Renal cortex interstitium (tissue), 11 donors: ENCODE data around the gene NFIC. TPM values are rescaled to one million over a fixed set of nuclear protein-coding genes. Genes with fewer than 3 reads are reported as not detected.
A peak's percentile ranks its signal among the peaks of the same experiment; 100 is the strongest.
"Not testable (repeated sequence)": the region's sequence is repeated elsewhere in the genome, so short reads cannot be mapped to it uniquely, and the experiment has no call there.

ENCODE experiments used
- DNase-seq, 11 donors: peaks; one replicate each; pipeline ENCODE4 v3.0.0-alpha.2; 2013; ENCODE audit warnings: low read depth in 9 of 11, low spot score in 4 of 11; ENCODE audit errors: extremely low read depth in 1 of 11
- polyA plus RNA-seq, 3 donors: library from polyadenylated mRNA; unstranded; fragments of 120-200 nt; gene quantifications; one replicate each; pipeline ENCODE4 v1.2.1, GENCODE V29; 2013; ENCODE audit not compliant: insufficient read length in 3 of 3

The NFIC gene
- polyA plus RNA-seq, 3 donors: 19.6 to 30.0 (median 28.3) TPM

DNA sequence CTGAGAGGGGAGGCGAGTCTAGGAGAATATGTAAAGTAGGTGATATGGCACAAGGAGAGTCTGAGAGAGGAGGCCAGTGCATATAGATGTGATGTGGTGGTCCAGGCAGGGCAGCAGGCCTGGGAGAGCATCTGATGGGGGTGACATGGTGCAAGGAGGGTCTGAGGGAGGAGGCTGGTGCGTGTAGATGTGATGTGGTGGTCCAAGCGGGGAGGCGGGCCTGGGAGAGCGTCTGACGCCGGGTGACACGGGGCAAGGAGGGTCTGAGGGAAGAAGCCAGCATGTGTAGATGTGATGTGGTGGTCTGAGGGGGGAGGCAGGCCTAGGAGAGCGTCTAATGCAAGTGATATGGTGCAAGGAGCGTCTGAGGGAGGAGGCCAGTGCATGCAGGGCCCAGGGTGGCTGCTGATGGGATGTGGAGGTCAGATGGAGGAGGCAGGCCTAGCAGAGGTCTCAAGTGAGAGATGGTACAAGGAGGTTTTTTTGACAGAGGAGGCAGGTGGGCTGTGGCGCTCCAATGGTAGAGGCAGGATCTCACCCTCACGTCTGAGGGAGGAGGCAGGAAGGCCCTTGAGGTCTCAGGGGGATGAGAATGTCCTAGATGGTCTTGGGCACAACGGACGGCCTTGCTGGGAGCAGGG lies 16.2 kb downstream of the NFIC start:
- DNase-seq: no peak

DNA sequence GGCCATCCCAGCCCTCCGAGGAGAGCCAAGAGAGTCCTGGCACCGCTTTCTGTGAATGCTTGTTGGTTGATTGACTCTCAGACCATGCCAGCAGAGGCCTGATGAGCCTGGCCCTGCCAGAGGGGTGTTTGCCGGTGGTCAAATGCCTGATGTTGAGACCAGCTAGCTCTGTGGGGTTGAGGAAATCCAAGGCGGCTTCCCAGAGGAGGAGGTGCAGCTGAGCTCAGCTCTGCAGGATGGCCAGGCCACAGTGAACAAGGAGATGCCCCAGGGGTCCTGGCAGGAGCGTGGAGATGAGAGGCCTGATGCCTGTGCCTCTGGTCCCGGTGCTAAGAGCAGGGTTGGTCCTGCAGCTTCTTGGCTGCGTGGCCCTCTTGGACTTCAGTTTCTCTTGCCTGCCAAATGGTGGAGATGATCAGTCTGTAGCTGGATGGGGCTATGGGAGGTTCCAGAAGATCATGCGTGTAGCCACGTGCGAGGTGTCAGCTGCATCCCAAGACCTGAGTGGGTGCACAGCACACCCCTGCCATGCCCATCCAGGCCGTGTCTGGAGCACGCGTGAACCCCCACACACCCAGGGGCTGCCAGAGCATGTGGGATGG lies 16.8 kb downstream of the NFIC start:
- no peak for DNase-seq

DNA sequence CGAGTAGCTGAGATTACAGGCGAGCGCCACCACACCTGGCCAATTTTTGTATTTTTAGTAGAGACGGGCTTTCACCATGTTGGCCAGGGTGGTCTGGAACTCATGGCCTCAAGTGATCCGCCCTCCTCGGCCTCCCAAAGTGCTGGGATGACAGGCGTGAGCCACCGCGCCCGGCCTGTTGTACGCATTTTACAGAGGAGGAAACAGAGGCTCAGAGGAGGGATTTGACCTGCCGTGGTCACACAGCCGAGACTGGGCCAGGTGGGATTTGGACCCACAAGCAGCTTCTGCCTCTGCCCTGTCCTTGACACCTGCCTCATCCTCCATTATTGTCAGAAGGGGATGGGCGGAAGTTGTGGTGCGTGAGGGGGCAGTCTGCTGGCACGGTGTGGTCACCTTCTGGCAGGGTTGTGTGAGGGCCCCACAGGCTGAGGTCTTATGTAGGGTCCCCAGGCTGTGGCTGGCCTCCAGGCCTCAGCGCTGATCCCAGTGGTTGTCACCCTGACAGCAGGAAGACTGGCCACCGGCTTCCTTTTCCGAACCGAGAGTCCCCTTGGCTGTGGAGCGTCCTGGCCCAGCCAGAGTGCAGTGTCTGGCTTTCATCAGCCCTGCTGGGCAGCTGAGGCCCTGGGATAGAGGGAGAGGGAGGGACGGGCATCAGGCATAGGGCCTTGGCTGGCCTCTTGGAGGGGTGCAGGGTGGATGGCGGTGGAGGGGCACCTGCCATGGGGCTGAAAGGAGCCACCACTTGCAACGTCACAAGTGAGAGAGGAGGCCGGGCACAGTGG lies 20.3 kb downstream of the NFIC start:
- DNase-seq: no peak

DNA sequence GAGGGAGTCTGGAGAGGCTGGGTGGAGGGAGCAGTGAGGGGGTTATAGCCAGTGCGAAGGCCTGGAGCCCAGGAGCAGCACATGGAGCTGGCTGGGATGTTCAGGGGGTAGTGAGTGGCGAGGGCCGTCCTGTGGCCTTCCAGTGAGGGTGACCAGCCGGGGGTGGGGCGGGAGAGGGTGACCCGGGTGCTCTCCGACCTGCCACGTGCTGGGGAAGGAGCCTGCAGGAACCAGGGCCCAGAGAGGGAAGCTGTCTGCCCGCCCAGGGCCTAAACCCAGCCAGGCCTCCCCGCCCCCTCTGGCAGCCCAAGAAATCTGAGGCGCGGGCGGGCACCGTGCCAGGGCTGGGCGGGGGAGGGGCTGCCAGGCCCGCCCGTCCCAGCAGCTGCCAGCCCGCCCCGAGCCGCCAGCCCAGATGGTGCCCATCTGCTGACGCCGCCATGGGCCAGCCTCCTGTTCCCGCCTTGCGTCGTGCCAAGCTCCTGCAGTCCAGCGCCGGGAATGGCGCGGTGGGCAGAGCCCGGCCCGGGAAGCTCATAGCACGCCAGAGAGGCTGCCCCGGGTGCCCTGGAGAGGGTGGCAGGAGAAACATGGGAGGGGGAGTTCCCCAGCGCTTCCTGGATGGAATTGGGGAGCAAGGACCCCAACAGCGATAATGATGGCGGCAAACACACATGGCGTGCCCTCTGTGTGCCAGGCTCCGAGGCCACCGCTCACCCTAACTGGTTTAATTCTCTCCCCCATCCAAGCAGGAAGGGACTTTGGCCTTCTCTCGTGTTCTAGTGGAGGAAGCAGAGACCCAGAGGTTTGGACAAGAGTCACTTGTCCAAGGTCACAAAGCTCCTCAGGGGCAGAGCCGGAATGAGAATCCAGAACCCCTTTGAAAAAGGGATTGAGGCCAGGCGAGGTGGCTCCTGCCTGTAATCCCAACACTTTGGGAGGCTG lies 21.5 kb downstream of the NFIC start:
- peak in 1 of 11 donors; percentile 51 for DNase-seq

DNA sequence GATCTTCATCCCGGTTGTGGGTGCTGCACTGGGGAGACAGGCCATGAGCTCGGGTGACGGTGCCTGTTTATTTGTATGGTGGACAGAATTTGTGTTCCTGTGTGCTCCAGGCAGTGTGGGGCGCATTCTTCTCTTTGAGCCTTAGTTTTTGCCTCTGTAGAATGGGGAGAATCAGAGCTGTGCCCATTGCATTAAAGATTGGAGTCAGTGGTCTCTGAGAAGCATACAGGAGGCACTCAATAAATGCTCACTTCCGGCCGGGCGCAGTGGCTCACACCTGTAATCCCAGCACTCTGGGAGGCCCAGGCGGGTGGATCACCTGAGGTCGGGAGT lies 23.0 kb downstream of the NFIC start:
- no peak for DNase-seq

DNA sequence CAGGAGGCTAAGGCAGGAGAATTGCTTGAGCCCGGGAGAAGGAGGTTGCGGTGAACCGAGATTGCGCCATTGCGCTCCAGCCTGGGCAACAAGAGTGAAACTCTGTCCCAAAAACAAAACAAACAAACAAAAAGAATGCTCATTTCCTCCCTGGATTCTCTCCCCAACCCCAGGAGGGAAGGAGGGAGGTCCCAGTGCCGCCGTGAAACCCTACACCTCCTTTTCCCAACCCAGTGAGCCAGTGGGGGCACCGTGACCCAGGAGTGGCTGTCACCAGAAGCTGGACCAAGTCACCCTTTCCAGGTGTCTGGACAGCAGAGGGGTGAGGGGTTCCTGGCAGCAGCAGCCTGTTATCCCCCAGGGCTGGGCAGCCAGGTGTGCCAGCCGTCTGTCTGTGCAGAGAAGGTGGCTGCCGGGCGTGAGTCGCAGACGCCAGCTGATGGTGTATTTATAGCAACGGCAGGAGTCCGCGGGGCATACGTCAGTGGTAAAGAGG lies 23.5 kb downstream of the NFIC start:
- DNase-seq: no peak

DNA sequence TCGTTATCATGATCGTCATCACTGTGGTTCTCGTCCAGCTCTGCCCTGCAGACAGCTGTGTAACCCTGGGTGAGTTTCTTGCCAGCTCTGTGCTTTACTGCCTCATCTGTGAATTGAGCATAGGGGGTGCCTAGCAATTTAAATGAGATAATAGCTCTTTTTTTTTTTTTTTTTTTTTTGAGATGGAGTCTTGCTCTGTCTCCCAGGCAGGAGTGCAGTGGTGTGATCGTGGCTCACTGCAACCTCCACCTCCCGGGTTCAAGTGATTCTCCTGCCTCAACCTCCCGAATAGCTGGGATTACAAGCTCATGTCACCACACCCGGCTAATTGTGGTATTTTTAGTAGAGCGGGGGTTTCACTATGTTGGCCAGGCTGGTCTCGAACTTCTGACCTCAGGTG lies 25.5 kb downstream of the NFIC start:
- not testable (repeated sequence) for DNase-seq

DNA sequence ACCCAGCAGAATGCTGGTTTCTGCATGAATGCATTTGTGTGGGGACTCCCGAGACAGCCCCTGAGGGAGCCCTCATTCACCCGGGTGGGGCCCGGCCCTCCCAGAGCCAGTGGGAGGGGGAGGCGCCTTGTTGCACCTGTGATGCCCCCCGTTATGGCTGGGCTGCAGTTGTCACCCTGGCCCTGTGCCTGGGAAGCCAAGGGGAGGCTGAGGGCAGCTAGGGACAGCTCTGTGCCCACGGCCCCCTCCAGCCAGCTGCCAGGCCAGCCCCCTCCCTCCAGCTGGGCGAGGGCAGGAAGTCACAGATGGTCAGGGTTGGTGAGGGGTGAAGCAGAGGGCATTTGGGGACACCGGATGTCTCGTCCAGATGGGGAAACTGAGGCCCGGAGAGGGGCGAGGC lies 26.1 kb downstream of the NFIC start:
- DNase-seq: no peak

DNA sequence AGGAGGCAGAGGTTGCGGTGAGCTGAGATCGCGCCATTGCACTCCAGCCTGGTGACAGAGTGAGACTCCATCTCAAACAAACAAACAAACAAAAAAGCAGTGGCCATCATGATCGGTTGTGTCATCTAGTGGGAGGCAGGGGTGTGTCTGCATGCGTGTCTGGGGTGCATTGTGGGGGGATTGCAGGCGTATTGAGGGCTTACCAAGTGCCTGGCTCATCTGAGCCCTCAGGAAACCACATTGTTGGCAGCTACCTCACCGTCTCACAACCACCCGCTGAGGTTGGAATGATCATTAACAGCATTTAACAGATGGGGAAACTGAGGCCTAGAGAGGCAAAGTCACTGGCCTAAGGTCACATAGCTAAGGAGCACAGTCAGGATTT lies 30.5 kb downstream of the NFIC start:
- no peak for DNase-seq

DNA sequence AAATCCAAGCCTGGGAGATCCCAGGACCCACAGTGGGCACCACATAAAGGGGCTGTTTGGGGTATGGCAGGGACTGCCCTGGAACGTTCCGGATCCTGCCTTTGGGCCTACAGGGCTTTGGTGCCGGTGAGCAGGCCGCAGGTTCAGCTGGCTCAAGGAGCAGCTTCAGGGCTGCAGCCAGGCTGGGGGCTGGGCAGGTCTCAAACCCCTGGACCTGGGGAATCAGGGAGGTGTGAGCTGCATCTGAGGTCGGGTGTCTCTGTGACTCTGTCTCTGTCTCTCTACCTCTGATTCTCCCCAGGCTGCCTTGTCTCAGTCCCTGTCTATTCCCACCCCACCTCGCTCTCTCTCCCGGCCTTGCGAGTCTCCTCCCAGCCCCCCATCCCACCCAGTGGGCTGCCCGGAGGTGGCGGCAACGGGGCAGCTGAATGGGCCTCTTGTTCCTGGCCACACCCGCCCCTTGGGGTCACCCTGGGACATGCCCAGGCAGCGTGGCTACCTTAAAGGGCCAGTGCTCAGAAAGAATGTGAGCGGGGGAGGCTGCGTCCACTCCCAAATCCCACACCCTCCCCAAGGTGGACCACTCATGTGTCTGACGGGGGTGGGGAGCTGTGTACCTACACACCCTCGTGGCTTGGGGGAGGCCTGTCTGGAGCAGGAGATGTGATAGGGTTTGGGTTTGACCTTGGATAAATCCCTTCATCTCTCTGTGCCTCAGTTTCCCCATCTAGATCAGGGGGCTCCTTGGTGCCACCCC lies 31.1 kb downstream of the NFIC start:
- no peak for DNase-seq

DNA sequence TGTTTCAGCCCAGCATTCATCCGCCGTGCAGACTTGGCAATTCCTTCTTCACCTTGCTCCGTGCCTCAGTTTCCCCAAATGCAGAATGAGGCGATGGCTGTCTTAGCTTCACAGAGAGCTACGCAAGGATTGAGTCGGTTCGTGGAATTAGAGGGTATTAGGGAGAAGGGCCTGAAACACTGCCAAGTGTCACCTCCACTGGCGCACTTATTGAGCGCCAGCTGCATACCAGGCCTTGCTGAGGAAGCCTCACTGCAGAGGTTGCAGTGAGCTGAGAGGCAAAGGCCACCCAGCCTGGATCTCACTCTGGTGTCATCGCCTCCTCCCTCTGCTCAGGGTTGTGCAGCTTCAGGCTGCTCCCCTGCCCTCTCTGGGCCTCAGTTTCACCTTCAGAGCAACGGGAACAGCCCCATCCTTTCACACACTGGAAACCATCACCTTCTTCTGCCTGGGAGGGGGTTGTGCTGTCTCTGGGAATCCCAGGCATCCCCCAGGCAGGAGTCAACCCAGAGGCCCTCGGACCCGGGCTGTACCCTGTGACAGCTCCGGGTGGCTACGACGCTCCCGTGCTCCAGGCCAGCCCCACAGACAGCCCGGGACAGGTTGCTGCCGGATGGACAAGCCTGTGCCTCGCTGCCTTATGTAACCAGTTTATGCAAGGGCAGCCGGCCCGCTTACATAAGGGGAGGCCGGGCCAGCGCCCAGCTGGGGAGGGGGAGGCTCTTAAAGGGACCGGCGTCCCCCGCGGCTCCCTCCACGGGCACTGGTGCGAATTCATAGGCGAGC lies 31.9 kb downstream of the NFIC start:
- no peak for DNase-seq

DNA sequence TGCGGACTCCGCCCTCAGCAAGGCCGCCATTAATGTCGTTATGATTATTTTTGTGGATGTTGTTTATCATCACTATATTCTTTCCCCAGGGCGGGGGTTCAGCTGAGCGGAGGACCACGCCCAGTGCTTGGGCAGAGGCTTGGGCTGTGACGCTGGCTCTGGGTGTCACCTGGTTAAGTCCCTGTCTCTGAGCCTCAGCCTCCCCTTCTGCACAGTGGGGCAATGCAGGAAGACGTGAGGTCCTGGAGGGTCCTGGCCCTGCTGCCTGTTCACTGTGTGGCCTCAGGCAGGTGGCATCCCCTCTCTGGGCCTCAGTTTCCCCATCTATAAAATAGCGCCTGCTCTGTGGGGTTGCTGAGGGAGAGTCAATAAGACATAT lies 32.5 kb downstream of the NFIC start:
- DNase-seq: no peak

DNA sequence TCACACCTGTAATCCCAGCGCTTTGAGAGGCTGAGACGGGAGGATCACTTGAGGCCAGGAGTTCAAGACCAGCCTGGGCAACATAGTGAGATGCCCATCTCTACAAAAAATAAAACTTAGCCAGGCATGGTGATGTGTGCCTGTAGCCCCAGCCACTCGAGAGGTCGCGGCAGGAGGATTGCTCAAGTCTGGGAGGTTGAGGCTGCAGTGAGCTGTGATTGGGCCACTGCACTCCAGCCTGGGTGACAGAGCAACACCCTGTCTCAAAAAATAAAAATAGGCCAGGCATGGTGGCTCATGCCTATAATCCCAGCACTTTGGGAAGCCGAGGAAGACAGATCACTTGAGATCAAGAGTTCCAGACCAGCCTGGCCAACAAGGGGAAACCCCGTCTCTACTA lies 32.9 kb downstream of the NFIC start:
- not testable (repeated sequence) for DNase-seq

DNA sequence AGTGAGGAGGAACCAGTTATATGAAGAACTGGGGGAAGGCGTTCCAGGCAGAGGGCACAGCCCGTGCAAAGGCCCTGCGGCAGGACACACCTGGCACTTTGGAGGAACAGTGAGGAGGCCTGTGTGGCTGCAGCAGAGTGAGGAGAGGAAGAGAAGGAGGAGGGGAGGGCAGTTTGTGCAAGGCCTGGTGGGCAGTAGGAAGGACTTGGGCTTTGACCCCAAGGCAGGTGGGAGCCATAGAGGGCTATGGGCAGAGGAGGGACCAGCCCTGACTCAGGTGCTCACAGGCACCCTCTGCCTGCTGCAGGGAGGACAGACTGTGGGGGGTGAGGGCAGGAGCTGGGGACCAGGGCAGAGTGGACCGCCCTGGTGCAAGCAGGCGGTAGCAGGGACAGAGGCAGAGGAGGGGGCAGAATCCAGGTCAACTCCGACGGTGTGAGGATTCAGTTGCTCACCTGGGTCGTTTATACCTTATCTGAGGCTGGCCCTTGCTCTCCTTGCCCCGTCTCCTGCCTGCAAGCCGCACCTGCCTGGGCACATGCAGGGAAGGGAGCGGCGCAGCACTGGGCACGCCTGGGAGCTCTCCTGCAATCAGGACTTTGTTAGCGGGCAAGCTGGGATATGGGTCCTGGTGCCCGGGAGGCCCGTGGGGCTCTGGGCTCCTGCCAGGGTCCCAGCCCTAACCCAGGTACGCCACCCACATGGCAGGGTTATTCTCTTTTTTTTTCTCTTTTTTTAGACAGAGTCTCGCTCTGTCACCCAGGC lies 34.8 kb downstream of the NFIC start:
- no peak for DNase-seq

DNA sequence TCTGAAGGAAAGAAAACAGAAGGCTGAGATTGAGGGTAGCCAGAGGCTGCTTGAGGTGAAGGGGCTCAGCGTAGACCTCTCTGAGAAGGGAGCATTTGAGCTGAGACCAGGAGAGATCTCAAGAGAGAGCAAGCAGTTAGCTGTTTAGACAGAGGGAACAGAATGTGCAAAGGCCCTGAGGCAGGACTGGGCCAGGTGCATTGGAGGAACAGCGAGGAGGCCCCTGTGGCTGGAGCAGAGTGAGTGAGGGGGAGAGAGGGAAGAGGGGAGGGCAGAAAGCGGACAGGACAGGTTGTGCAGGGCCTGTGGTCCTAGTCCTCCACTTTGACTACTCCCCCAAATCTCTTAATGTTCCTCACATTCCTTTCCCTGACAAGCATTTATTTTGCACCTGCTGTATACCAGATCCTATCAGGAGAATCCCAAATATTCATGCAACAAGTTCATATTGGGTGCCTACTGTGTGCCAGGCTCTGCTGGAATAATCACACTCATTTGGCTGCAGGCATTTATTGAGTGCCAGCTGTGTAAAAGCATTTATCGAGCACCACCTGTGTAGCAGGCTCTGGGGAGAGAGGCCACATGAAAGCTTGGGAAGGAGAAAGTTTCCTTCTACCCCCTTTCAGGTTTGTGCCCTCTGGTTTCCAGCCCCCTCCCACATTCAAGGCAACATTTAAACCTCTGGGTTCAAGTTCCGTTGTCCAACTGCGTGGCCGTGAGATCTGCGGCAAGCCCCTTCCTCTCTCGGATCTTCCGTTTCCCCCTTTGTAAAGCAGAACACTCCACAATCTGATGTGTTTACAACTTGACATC lies 36.5 kb downstream of the NFIC start:
- DNase-seq: no peak

DNA sequence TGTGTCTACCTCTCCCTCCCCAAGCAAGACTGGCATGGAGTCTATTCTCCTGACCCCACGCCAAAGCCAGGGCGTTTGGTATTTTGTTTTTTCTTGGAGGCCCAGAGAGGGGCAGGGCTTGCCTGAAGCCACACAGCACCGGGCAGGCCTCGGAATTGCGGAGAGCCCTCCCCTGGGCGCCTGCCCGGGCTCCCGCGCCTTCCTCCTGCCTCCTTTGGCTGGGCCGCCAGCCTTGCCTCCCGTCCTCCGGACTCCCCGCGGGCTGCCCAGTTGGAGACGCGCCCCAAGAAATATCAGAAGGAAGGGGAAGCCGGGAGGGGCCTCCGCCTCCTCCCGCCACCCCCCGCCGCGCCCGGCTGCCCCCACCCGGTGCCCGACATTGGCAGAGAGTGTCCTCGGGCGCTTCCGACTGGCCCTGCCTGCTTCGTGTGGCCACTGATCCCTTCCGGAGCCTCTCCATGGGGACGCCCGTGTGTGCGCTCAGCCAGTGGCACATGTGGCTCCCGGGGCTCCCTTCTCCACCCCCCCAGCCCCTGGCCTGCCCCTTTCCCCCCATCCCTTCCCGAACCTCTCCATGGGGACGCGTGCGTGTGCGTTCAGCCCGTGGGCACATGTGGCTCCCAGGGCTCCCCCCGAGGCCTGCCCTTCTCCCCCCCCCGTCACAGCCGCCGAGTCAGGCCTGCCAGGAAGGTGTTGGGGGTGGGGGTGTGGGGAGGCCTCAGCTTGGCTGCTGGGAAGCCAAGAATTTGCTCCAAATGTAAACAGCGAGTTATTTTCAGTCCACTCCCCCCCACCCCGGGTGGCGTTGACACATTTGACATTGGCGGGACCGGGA lies 37.3 kb downstream of the NFIC start:
- peak in 7 of 11 donors; percentile 45 to 60 (median 54) for DNase-seq
